GM12801 (cell line): Measurements from ENCODE around the gene CLDN10.

ENCODE experiments used
- TF ChIP-seq, protein P1 (sequence below): IDR thresholded peaks from one replicate; pipeline ENCODE4 v1.5.1; 2011; ENCODE audit warnings: control low read depth; ENCODE audit not compliant: insufficient read length; ENCODE audit errors: extremely low read depth

CLDN10 gene

DNA sequence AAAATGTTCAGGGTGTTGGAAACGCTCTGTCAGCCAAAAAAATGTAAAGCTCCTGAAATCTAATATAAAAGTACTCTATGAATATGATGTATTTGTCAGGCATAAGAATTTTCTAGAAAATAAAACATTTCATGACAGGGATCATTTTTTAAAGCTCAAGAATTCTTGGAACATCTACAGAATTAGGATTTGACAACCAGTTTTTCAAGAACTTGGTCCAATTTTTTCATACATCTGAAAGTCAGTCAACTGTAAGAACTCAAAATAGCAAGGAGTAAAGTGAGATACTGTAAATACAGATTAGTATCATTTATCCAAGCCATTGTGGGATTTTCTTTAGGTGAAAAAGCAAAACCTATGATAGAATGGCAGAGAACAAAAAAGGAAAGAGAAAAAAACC lies 41.6 kb upstream of the CLDN10 start:
- TF ChIP-seq, protein P1, sequence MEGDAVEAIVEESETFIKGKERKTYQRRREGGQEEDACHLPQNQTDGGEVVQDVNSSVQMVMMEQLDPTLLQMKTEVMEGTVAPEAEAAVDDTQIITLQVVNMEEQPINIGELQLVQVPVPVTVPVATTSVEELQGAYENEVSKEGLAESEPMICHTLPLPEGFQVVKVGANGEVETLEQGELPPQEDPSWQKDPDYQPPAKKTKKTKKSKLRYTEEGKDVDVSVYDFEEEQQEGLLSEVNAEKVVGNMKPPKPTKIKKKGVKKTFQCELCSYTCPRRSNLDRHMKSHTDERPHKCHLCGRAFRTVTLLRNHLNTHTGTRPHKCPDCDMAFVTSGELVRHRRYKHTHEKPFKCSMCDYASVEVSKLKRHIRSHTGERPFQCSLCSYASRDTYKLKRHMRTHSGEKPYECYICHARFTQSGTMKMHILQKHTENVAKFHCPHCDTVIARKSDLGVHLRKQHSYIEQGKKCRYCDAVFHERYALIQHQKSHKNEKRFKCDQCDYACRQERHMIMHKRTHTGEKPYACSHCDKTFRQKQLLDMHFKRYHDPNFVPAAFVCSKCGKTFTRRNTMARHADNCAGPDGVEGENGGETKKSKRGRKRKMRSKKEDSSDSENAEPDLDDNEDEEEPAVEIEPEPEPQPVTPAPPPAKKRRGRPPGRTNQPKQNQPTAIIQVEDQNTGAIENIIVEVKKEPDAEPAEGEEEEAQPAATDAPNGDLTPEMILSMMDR, result no peak

DNA sequence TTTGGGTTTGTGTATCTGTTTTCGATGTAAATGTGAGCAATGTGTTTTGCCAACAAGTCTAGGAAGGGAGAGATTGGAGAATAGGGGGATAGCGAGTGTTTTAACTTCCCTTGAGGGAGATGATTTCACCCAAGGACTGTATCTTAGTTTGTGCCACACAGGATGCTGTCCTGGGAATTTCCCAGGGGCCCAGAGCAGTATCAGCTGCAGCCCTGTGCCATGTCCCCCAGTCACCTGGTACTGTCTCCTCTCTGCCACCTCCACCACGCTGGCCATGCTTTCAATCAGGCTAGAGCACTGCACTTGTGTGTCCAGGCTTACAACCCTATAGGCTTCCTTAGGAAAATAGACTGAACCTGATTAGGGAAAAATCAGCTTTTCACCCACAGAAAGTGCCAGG lies 40.1 kb upstream of the CLDN10 start:
- TF ChIP-seq, protein P1, result no peak

DNA sequence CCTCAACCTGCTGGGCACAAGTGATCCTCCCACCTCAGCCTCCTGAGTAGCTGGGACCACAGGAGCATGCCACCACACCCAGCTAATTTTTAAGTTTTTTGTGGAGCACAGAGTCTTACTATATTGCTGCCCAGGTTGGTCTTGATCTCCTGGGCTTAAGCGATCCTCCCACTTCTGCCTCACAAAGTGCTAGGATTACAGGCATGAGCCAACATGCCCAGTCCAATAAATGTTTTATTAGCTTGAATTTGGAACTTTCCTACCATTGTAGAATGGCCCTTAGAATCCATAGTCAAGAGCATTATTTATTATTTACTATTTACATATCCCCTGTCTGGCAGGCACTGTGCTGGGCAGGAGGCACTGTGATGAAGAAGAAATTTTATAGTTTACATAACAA lies 39.6 kb upstream of the CLDN10 start:
- TF ChIP-seq, protein P1, result no peak

DNA sequence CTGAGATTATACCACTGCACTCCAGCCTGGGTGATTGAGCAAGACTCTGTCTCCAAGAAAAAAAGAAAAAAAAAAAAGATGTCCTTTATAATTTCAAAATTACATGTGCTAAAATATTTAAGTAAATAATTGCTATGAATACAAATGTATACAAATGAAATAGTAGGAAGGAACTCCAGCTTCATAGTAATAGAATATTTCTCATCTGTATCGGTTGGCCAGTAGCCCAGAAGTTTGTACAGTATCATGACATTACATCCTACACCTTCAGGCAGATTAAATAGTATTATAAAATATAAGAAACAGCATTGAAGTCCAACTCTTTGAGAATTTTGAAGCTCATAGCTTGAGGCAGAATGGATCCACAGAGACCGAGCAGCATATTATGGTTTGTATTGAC lies 36.5 kb upstream of the CLDN10 start:
- TF ChIP-seq, protein P1, result no peak

DNA sequence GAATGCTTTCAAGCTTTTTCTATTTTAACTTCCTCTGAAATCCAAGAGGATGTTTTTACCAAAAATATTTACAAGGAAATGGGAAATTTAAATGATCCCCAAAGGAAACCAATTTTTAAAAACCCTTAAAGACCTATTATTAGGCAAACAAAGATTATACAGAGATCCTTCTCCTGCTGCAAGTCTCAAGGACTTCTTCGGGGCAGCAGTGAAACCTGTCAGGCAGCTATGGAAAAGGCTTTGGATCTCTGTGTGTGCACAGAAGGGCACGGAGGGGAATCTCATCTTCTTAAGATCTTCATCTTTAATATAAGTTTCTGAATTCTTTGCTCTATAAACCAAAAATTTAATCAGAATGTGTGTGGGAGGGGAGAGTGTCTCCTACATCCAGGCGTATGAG lies 36.0 kb upstream of the CLDN10 start:
- TF ChIP-seq, protein P1, result no peak

DNA sequence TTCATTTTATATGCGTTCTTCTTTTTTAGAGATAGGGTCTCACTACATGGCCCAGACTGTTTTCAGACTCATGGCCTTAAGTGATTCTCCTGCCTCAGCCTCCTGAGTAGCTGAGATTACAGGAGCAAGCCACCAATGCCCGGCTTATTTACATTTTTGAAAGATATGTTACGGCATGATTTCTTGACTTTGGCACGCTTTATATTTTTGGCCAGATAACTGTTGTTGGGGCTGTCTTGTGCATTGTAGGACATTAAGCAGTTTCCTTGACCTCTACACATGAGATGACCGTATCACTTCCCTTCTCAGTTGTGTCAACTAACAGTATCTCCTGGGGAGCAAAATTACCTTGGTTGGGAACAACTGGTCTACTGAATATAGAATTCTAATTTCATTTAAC lies 28.9 kb upstream of the CLDN10 start:
- TF ChIP-seq, protein P1, result no peak

DNA sequence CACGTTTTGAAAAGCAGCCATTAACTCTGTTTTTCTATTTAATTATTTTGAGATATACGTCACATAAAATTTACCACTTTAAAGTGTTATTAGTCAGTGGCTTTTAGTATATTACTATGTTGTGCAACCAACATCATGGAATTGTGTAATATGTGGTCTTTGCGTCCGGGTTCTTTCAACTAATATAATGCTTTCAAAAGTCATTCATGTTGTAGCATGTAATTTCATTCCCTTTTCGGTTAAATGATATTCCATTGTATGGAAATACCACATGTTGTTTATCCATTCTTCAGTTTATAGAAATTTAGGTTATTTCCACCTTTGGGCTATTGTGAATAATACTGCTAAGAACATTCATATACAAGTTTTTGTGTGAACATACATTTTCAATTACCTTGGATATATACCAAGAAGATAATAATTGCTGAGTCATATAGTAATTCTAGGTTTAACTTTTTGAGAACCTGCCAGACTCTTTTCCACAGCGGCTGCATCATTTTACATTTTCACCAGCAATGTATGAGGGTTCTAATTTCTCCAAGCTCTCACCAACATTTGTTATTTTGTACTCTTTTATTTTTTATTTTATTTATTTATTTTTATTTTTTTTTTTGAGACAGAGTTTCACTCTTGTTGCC lies 28.1 kb upstream of the CLDN10 start:
- TF ChIP-seq, protein P1, result no peak
